Activated CD8-positive, alpha-beta memory T cell treated with anti-CD3 and anti-CD28 coated beads for 1 hour (primary cell): Measurements from ENCODE around the gene WFDC6.

Experiments
- DNase-seq, 2 donors: peaks; one replicate each; pipeline ENCODE4 v3.0.0-alpha.2; 2020; ENCODE audit warnings: low read depth in 1 of 2; ENCODE audit errors: extremely low read depth in 1 of 2

Gene WFDC6

DNA sequence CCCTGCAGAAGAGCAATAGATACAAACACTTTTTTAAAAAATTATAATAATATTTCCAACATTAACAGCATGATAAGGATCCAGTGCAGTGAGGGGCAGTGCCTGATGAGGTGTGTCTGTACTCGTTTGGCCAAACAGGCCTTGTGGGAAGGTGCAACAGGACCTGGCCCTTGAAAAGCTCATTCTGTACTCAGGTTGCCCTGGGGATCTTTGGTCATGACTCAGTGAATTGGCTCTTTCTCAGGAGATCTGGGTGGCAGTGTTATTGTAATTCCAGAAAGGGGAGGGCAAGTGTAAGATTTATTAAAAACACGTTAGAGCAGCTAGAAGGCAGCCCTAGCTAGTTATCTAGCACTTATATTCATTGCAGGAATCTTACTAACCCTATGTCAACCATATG, 21.0 kb downstream of the WFDC6 start:
- DNase-seq = no peak

DNA sequence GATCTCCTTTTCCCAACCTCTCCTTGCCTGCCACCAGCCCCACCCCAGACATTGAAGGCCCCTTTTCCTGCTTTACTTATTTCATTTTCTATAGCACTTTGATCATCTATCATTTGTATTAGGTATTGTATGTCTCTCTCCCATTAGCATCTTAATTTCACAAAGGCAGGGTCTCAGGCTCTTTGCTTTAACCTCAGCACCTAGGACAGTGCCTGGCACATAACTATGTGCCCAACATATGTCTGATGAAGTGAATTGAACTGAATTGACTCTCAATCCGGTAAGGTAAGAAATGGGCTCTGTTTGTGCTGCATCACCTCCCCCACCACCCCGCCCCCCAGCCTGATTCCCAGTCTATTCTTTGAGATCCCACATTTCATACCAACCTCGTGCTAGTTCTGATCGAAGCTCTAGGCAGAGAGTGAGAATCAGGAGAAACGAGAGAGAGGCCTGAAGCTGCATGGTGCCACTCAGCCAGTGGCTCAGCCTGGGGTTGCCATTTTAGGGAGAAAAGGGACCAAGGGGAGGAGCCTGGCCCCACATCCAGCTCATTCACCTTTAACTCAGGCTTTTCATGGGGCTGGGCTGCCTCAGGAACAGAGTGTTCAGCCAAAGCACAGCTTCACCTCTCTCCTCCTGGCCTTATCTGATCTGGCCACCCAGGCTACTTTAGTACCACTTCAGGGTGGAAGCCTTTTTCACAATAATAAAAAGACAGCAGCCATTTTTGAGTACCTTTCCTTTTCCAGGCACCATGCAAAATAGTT, 24.0 kb downstream of the WFDC6 start, which contains the start of gene SPINT3:
SPINT3 (minus strand) TSS at position 476 of the 767 bp plus-strand sequence; CDS start at position 462, 14 bp downstream.
- DNase-seq = no peak

DNA sequence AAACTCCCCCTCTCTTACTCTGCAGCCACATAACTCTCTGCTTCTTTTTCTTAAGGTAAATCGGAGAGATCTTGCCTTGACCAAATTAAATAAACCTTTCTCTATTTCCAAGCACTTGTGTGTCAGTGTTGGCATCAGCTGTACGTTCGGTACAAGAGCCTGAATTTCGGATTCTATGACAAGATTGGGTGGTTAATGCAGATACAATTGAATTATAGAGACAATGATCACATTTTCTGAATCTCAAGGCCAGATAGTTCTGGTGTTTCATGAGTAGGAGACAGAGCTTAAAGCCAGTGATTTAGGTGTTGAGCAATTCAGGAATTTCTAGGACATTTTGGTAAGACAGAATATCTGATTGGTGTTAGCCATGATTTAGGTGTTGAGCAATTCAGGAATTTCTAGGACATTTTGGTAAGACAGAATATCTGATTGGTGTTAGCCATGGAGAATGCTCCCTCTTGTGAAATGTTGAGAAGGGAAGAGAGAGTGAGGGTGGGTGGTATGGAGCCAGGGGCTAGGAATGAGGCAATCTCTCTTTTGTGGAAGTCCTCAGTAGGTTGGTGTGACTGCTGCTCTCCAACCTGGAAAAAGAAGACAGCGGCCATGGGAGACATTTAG, 28.9 kb downstream of the WFDC6 start:
- no peak for DNase-seq

DNA sequence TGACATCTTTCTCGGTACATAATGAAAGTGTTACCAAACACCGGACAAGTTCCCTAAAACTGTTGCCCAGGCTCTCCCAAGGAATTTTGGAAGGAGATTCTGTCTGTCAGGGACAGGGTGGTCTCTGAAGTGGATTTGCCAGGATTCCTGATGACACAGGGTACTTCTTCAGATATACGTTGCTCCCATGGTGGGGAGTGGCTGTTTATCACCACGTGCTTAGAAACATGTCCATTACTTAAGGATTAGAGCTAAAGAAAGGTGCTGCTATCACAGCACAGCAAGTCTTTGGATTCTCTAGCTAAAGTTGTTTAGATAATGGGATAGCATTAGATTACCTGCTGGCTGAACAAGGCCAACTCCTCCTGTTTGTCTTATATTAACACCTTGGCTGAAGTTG, 30.2 kb downstream of the WFDC6 start:
- DNase-seq = no peak

DNA sequence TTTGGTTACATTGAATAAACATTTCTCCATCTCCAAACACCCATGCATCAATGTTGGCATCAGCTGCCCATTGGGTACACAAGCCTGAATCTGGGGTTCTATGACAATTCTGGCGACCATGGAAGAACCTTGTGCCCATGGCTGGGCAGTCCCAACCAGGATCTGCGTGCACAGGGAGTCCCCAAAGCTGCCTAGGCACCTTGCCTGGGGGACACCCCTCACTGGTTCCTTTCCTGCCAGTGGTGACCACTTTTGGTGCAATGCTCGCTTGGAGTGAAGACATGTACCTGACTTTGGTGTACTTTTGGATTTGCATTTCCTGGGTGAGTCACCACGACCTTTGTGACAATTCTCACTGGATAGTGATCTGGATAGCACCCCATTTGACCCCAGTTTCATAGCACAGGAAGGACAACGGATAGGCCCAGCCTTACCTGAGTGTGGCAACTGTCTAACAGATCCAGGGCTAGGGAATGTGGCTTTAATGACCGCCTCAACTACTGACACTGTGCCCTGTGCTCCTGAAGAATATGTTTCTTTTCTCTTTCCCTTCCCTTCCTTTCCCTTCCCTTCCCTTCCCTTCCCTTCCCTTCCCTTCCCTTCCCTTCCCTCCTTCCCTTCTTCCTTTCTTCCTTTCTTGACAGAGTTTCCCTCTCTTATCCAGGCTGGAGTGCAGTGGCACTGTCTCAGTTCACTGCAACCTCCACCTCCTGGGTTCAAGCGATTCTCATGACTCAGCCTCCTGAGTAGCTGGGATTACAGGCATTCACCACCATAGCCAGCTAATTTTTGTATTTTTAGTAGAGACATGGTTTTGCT, 31.0 kb downstream of the WFDC6 start:
- no peak for DNase-seq

DNA sequence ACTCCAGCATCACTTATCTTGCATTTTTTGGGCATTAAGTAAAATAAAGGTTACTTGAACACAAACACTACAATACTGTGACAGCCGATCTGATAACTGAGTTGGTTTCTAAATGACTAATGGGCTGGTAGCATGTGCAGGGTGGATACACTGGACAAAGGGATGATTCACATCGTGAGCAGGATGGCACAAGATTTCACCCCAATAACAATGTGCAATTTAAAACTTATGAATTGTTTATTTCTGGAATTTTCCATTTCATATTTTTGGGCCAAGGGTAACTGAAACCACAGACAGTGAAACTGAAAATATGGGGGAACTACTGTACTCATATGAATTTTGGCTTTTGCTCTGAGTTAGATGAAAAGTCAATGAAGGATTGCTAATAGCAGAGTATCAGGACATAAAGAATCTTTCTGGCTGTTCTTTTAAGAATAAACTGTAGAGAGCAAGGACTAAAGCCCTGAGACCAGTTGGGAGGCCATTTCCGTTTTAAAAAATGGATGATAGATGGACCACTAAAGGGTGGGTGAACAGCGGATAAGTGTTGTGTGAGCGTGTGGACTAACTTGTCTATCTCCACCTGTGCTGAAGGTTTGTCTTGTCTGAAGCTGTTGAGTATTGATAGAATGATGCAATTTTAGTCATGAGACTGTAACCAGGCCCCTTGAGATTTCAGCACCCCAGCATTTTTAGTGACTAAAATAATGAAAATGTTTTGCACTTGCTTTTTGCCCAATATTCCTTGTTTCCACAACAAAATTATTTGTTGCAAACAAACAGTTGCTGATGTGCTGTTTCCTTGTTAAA, 32.1 kb downstream of the WFDC6 start:
- DNase-seq = no peak

DNA sequence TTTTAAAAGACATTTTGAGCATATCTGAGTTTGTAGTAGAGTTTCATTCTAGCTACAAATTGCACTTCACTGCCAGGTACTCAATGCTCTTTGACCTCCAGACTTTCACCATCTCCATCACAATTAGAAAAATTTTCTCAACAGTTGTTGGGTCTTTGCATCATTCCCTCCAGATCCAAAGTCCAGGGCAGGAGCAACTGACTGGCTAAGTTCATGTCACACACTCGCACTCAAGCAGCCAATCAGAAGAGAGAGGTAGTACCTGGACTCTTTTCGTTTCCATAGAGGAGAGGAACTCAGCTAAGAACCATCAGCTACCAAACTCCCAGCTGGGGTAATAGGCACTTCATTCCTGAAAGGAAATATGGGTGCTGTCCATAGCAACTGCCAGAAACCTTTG, 32.9 kb downstream of the WFDC6 start:
- DNase-seq = no peak

DNA sequence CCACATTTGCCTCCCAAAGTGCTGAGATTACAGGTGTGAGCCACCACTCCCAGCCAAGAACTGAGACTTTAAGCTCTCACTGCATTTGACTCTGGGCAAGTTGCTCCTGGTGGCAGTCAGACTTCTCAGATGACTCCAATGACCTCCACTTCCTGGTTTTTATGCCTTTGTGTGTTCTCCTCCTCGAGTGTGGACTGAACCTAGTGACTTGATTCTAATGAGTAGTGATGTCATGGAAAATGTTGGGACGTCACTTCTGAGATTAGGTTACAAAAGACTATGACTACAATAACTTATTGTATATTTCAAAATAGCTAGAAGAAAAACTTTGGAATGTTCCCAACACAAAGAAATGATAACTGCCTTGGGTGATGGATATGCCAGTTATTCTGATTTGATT, 35.9 kb downstream of the WFDC6 start:
- DNase-seq = no peak

DNA sequence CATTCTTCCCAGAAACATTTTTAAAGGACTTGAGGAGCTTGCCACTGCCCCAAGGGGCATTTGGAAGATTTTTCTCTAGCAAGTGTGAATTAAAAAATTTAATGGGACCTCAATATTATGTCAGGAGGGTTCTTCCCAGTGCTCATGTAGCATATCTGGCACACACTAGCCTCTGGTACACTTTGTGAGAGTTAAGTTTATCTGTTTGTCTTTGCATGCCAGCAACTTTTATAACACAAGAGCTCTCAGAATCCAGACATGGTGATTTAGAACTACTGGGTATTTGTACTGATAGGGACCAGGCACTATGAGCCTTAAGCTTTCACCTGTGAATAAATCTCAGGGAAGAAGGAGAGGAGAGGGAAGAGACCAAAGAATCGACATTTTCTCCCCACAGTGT, 36.7 kb downstream of the WFDC6 start:
- no peak for DNase-seq

DNA sequence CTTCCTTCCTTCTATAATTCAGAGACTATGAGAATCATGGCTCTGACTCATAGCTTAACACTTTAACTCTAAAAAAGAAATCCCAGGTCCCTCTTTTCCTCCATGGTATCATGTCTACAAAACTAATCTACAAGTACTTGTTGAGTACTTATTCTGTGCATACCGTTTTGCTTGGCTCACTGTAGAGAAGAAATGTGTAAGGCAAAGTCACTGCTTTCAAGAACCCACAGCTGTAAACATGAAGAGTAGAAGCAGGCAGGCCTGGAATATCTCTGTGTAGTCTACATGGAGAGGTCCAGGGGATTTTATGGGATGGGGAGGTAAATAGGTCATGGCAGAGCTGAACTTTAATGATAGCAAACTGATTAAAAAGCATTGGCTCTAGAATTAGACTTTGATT, 37.7 kb downstream of the WFDC6 start:
- no peak for DNase-seq

DNA sequence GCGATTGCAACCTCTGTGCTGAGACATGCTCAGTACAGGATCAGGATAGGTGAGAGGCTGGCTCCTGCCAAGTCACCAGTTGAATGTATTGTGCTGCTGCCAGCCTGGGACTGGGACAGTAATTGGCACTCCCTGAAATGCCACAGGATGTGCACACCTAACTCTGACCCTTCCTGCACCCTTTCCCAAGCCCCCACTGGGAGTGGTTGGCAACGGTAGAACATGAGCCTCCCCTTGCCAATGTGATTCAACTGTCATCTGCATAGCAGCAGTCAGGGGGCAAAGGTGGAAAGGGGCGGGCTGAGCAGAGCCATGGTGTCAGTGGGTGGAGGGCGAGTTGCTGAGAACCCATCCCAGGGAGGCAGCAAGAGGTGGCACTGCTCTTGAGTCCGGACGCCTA, 39.3 kb downstream of the WFDC6 start:
- no peak for DNase-seq

DNA sequence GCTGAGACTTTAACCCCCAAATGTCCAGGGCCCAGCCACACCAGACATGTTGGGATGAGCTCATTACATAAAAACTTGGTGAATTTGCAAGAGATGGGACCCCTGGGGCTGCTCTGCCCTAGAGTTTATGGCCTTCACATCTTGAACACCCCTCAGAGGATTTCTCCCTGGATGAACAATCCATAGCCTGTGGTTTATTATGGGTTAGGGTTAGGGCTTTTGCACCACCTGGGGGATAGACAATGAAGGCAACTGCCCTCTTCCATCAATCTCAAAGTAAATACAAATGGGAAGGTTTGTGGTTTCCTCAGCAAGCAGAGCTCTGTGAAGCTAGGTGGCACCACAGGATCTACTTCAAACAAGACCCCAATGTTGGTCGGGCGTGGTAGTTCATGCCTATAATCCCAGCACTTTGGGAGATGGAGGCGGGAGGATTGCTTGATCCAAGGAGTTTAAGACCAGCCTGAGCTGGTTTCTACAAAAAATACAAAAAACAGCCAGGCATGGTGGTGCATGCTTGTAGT, 41.2 kb downstream of the WFDC6 start:
- DNase-seq = no peak

DNA sequence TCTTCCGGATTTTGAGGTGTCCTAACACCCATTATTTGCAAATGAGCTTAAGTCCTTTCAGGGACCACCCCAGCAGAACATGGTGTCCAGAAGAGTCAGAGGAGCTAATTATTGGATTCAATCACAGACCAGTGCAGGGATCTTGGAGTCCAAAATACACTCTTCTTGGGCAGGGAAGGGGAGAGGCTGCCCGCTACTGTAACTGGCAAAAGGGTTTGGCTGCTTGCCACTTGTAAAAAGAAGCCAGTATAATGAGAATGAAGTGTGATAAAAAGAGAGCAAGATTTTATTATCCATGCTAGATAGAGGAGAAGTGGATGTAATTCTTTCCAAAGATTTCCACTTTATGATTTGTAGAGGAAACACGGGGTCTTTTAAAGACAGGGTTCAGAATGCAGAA, 43.1 kb downstream of the WFDC6 start:
- DNase-seq = no peak

DNA sequence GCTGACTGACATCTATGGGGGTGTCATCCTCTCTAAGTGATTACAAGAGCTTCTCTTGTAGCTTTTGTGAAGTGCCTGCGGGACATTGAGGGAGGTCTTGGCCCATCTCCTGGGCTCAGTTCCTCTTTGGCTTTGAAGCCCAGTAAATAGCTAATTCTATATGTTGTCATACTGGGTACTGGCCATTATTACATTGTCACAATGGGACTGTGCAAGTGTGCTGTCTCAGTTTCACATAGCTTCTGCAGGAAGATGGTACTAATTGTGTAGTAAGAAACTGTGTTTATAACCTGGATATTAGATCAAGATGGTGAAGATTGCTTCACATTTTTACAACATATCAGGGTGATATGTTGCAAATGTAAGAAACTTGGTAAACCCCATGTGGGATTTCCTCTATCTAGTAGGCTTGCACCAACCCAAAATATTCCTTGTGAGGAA, 43.8 kb downstream of the WFDC6 start:
- DNase-seq = no peak

DNA sequence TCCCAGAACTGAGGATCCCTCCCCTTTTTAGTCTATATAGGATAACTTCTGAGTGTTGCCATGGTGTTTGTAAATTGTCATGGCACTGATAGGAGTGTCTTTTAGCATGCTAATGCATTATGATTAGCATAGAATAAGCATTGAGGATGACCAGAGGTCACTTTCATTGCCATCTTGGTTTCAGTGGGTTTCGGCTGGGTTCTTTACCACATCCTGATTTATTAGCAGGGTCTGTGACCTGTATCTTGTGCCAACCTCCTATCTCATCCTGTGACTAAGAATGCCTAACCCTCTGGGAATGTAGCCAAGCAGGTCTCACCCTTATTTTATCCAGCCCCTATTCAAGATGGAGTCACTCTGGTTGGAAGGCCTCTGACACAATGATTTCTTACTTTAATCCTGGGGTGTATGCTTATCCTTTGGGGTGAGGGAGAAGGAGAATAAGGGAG, 50.2 kb downstream of the WFDC6 start:
- no peak for DNase-seq

DNA sequence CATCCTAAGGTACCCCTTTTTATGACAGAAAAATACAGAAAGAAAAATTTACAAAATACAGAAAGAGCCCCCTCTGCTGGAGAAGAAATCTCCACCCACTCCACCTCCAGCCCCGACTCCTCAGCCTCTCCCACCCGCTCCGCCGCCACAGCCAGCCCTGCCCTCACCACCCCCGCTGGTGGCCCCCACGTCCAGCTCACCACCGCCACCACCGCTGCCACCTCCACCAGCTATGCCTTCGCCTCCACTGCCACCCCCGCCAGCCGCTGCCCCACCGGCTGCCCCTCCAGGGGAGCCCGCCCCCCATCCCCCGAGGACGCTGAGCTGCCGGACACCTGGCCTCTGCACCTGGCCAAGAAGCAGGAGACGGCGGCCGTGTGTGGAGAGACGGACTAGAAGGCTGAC, 52.0 kb downstream of the WFDC6 start:
- no peak for DNase-seq

DNA sequence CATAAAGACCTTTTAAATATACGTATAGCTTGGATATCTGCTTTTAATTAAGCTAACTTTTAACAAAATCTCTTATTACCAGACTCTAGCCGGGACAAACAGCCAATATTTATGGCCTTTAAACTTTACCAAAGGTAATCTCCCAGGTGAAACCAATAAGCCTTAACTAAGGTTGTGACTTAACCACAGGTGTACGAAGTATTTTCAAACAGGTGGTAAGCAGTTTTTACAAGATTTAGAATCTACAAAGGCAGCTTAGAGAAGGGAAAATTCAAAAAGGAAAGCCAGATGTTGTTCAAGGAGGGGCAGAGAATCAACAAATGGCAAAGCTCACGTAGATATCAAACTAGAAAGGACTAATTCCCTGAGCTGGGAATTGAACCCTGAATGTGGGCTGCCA, 53.9 kb downstream of the WFDC6 start:
- no peak for DNase-seq

DNA sequence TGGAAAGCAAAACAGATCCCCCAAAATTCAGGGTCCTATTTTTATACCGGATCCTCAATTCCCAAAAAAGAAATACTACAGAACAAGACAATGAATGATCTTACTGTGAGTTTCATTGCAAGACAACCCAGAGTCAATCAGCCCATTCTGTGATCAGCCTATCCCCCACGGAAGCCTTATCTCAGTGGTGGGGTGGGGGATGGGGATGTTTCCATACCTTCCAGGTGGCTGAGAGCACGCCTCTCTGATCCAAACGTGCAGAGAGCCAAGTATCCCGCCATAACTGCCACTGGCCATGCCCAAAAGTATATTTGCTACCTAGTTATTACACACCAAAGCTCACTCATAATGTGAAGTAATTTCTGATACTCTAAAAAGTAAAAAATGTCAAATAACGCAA, 54.6 kb downstream of the WFDC6 start:
- no peak for DNase-seq
